Ovary (tissue), 9 donors: Measurements from ENCODE around the gene ITIH4. TPM values are rescaled to one million over a fixed set of nuclear protein-coding genes. Genes with fewer than 3 reads are reported as not detected.

ENCODE experiments used
- DNase-seq, 5 donors: peaks; one replicate each; pipeline ENCODE4 v3.0.0-alpha.2; 2019 to 2020
- H3K27ac ChIP-seq, 2 donors: fragments of 200-600 bp; one replicate each; pipeline versions ENCODE4 v1.5.1 to v1.8.0; 2019 to 2022
- H3K27me3 ChIP-seq: fragments of 200-600 bp; one replicate; pipeline ENCODE4 v1.8.0; 2022
- H3K36me3 ChIP-seq: fragments of 200-600 bp; sonication (generic); one replicate; pipeline ENCODE4 v1.5.1; 2019
- H3K4me1 ChIP-seq: one replicate; pipeline ENCODE4 v1.8.1; 2013; ENCODE audit warnings: mild to moderate bottlenecking, moderate library complexity; ENCODE audit not compliant: insufficient read depth
- H3K4me3 ChIP-seq: fragments of 200-600 bp; sonication (generic); one replicate; pipeline ENCODE4 v1.5.1; 2017
- H3K9me3 ChIP-seq, 2 donors: fragments of 200-600 bp in 1 of 2; sonication (generic) in 1 of 2; one replicate each; pipeline versions ENCODE4 v1.5.1 to v1.8.1; 2013 to 2019; ENCODE audit warnings: mild to moderate bottlenecking in 1 of 2, moderate library complexity in 1 of 2
- CTCF ChIP-seq, 3 donors: fragments of 450-650 bp in 2 of 3; fragments of 200-600 bp in 1 of 3; IDR thresholded peaks; one replicate each; pipeline versions ENCODE4 v1.5.1 to v1.8.0; 2016 to 2022; ENCODE audit warnings: antibody characterized with exemption in 3 of 3, mild to moderate bottlenecking in 1 of 3
- EP300 ChIP-seq: sonication (generic); formaldehyde crosslinking; IDR thresholded peaks from one replicate; pipeline ENCODE4 v1.6.1; 2017; ENCODE audit warnings: antibody characterized with exemption
- POLR2A ChIP-seq: fragments of 450-650 bp; IDR thresholded peaks from one replicate; pipeline ENCODE4 v1.6.1; 2017; ENCODE audit warnings: antibody characterized with exemption, mild to moderate bottlenecking, moderate library complexity
- WGBS, 3 donors: extraction: QIAGEN DNeasy Blood & Tissue Kit in 1 of 3; methylation state at CpG; one replicate each; pipeline versions ENCODE4 v1.1.5 to v1.1.7; 2013 to 2017; 5-methylcytosine and 5-hydroxymethylcytosine counted together
- intact Hi-C, 4 donors: fragments of 100-400 bp; cut with DNase I; formaldehyde crosslinking; loops; one replicate each; pipeline versions ENCODE4 v1.11.0 to v1.15.1; 2022 to 2023
- polyA plus RNA-seq, 2 donors: library from polyadenylated mRNA; stranded (reverse); fragments of 200-250 nt in 1 of 2; fragments of 350-450 nt in 1 of 2; fragmentation: Illumina TruSeq in 1 of 2; extraction: RNeasy Lipid Tissue Mini Kit (QIAGEN cat#74804) in 1 of 2; gene quantifications; one replicate each; pipeline ENCODE4 v1.2.3, GENCODE V29; 2013 to 2014
- total RNA-seq, 7 donors: library from RNA; depleted of rRNA in 2 of 7; stranded (reverse); fragments of >200 nt in 2 of 7; fragmentation: NEBNext Ultra II Directional in 3 of 7; extraction: Animal tissue kit (Norgen Biotek cat#: 25700) in 3 of 7; gene quantifications; one replicate each; pipeline versions ENCODE4 v1.1.0 to v1.2.4, GENCODE V29; 2016 to 2023
- donor health status: DM: no; HTN: no; CAD: no; lungs with moderate emphysema.
- donor health status: DM: no; HTN: no; CAD: no.
- donor health status: Bipolar disorder and iron deficiency.
- donor health status: DM: yes; HTN: yes; CAD: no.
- donor health status: DM: no; HTN: no; CAD: no.
- donor health status: DM: yes; HTN: yes; CAD: no.

ITIH4 gene
- total and polyA plus RNA-seq, 9 donors, result 2.2 to 14.2 (median 4.0) TPM

- no peak overlapping the region for H3K27ac ChIP-seq
- no peaks in the 10 kb centered on the region for H3K9me3 ChIP-seq
- no peaks in the 10 kb centered on the region for H3K27me3 ChIP-seq
- WGBS, 3 donors, result 63 to 81% (median 70%) methylated on average over 9 to 10 of the region's 10 CpGs
- intact Hi-C loops, result no loop called here
- DNase-seq, result no peak
- no peak overlapping the region for H3K4me3 ChIP-seq
- H3K36me3 ChIP-seq, result no peaks in the 10 kb centered on the region
- H3K4me1 ChIP-seq, result no peaks in the 10 kb centered on the region
- TF ChIP-seq EP300 (no peak), POLR2A (no peak), CTCF (IDR thresholded peaks at IDR 0.05) (no peak)
Measured at GRCh38 chr3:52798376-52798977, 32.0 kb downstream of the ITIH4 start.

GRCh38 chr3:52796411-52796810 lies 34.1 kb downstream of the ITIH4 start:
- H3K36me3 ChIP-seq, result no peaks in the 10 kb centered on the region
- no peak for DNase-seq
- intact Hi-C loops, result no loop called here
- 88 to 95% (median 94%) methylated on average over 9 of the region's 9 CpGs for WGBS, 3 donors
- TF ChIP-seq POLR2A (no peak), CTCF (IDR thresholded peaks at IDR 0.05) (no peak), EP300 (no peak)
- no peak overlapping the region for H3K27ac ChIP-seq
- H3K9me3 ChIP-seq, result no peaks in the 10 kb centered on the region
- H3K4me1 ChIP-seq, result no peaks in the 10 kb centered on the region
- H3K27me3 ChIP-seq, result no peaks in the 10 kb centered on the region
- no peak overlapping the region for H3K4me3 ChIP-seq

DNA sequence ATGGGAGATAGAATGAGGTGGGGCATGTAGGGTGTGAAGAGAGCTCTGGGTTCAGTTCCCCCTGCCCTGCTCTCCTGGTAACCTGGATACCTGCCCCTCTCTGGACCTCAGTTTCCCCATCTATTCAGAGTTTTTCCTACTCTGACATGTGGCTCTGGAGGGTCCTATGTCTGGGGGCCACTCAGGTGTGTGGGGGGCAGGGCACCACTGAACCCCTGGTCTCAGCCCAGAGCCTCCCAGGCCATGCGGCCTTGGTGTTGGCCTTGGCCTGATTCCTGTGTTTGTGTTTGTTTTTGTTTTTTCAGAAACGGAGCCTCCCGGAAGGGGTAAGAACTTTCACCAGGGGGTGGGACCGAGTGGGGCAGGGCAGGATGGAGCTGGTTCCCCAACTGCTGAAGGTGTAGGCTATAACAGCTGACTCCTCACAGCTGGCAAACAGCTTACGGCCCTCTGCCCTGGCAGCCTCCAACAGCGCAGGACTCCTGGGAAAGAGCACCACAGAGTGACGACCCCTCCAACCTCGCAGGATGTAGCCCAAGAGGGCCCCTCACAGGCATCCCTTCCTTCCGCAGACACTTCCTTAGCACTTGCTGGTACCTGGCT lies 35.1 kb downstream of the ITIH4 start:
- WGBS, 3 donors, result 34 to 48% (median 45%) methylated on average over 9 of the region's 9 CpGs
- intact Hi-C loops, result no loop called here
- no peak overlapping the region for H3K4me3 ChIP-seq
- H3K27ac ChIP-seq, result no peak overlapping the region
- no peaks in the 10 kb centered on the region for H3K9me3 ChIP-seq
- no peaks in the 10 kb centered on the region for H3K27me3 ChIP-seq
- no peaks in the 10 kb centered on the region for H3K4me1 ChIP-seq
- H3K36me3 ChIP-seq, result no peaks in the 10 kb centered on the region
- no peak for DNase-seq
- no peak for TF ChIP-seq CTCF (IDR thresholded peaks at IDR 0.05)
- TF ChIP-seq POLR2A, result no peak
- TF ChIP-seq EP300, result no peak

- WGBS, 3 donors, result 59 to 82% (median 72%) methylated on average over 10 of the region's 10 CpGs
- intact Hi-C loops, result no loop called here
- no peaks in the 10 kb centered on the region for H3K36me3 ChIP-seq
- H3K4me3 ChIP-seq, result no peak within 1 kb of the TSS
- H3K4me1 ChIP-seq, result no peaks in the 10 kb centered on the region
- no peaks in the 10 kb centered on the region for H3K27me3 ChIP-seq
- TF ChIP-seq POLR2A (no peak), EP300 (no peak)
- H3K9me3 ChIP-seq, result no peaks in the 10 kb centered on the region
- no peak within 1 kb of the TSS for H3K27ac ChIP-seq
- no peak for DNase-seq
Measured at GRCh38 chr3:52794612-52795099, 35.8 kb downstream of the ITIH4 start, which contains the start of gene ITIH3. TSS of gene ITIH3 (plus strand) at chr3:52794796. CDS start at chr3:52794804, 8 bp downstream.
